Measurements from ENCODE around the gene SMAD7. TPM values are rescaled to one million over a fixed set of nuclear protein-coding genes. Genes with fewer than 3 reads are reported as not detected.

SMAD7 gene
- total RNA-seq, 2 experiments from 2014 or later = 244 to 254 TPM

DNA sequence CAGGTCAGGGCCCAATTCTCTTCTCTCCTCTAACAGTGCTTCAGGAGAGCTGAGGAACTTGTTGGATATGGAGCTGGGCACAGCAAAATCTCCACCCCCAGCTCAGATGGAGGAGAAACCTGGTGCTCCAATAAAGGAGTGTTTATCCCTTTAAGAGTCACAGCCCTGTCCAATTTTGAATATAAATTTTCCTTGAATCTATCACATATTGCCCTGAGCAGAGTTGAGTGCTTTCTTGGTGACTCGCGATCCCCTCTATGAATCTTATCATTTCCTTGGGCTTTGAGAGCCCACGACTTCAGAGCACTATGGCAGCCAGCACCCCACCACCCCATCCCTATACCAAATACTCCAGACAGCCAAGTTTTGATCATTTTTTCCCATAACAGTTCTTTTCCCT lies 34.4 kb upstream of the SMAD7 start:
- DNase-seq = no peak
- H3K4me3 Mint-ChIP-seq = no peak overlapping the region
- Histone ChIP-seq H3K27me3 (ENCODE audit: control insufficient read depth in 1 of 2, insufficient read depth in 2 of 2, low read length in 2 of 2) (no peaks in the 10 kb centered on the region), H3K4me3 (ENCODE audit: low read length) (no peak overlapping the region), H3K4me1 (ENCODE audit: insufficient read depth, low read length) (peaks cover 5% of the 10 kb centered on the region), H3K9me3 (ENCODE audit: control insufficient read depth in 1 of 2, insufficient read depth in 1 of 2, low read length in 2 of 2) (no peaks in the 10 kb centered on the region), H3K27ac (ENCODE audit: low read depth in 1 of 2, low read length in 2 of 2) (no peak overlapping the region), H3K36me3 (ENCODE audit: insufficient read depth, low read length) (no peaks in the 10 kb centered on the region)
- no peaks in the 10 kb centered on the region for H3K9me3 Mint-ChIP-seq
- ATAC-seq (ENCODE audit: poor library complexity) = no peak
- intact Hi-C loops (cut with DNase I, micrococcal nuclease) = no loop called here
- peaks cover 16% of the 10 kb centered on the region for H3K27me3 Mint-ChIP-seq
- CTCF ChIA-PET = no interaction called here
- TF ChIP-seq, protein P1, sequence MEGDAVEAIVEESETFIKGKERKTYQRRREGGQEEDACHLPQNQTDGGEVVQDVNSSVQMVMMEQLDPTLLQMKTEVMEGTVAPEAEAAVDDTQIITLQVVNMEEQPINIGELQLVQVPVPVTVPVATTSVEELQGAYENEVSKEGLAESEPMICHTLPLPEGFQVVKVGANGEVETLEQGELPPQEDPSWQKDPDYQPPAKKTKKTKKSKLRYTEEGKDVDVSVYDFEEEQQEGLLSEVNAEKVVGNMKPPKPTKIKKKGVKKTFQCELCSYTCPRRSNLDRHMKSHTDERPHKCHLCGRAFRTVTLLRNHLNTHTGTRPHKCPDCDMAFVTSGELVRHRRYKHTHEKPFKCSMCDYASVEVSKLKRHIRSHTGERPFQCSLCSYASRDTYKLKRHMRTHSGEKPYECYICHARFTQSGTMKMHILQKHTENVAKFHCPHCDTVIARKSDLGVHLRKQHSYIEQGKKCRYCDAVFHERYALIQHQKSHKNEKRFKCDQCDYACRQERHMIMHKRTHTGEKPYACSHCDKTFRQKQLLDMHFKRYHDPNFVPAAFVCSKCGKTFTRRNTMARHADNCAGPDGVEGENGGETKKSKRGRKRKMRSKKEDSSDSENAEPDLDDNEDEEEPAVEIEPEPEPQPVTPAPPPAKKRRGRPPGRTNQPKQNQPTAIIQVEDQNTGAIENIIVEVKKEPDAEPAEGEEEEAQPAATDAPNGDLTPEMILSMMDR (IDR thresholded peaks at IDR 0.05) = no peak
- H3K27ac Mint-ChIP-seq = no peak overlapping the region
- H3K4me1 Mint-ChIP-seq (ENCODE audit: low read depth) = peaks cover 8% of the 10 kb centered on the region
- POLR2A ChIA-PET = no interaction called here
- no peaks in the 10 kb centered on the region for H3K36me3 Mint-ChIP-seq (ENCODE audit: low read depth)

DNA sequence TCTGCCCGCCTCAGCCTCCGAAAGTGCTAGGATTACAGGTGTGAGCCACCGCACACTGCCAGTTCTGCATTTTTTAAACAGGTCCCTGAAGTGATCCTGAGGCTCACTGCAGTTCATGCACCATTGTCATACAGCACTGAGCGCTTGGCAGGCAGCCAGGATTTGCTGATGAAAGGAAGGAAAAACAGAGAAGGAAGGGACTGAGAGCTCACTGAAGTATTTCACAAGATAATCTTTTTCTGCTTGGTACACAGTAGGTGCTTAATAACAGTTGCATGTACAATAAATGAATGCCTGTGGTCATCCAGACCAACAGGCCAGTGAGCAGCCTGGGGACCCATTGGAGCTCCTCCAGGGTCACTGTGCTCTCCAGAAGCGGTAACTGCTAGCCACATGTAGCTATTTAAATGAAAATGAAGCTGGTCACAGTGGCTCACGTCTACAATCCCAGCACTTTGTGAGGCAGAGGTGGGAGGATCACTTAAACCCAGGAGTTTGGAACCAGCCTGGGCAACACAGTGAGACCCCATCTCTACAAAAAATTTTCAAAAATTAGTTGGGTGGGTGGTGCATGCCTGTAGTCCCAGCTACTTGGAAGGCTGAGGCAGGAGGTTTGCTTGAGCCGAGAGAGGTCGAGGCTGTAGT lies 33.1 kb upstream of the SMAD7 start:
- Histone ChIP-seq H3K36me3 (ENCODE audit: insufficient read depth, low read length) (no peaks in the 10 kb centered on the region), H3K9me3 (ENCODE audit: control insufficient read depth in 1 of 2, insufficient read depth in 1 of 2, low read length in 2 of 2) (no peaks in the 10 kb centered on the region), H3K4me1 (ENCODE audit: insufficient read depth, low read length) (peaks cover 5% of the 10 kb centered on the region), H3K27ac (ENCODE audit: low read depth in 1 of 2, low read length in 2 of 2) (no peak overlapping the region), H3K27me3 (ENCODE audit: control insufficient read depth in 1 of 2, insufficient read depth in 2 of 2, low read length in 2 of 2) (no peaks in the 10 kb centered on the region), H3K4me3 (ENCODE audit: low read length) (no peak overlapping the region)
- POLR2A ChIA-PET = interaction anchor here (0.9 to 2.0 kb wide), 2 partner anchors 13 to 15 kb away, joined by 3 to 5 read pairs; no protein-coding TSS in a partner anchor
- intact Hi-C loops (cut with DNase I, micrococcal nuclease) = no loop called here
- peaks cover 28% of the 10 kb centered on the region for H3K27me3 Mint-ChIP-seq
- H3K36me3 Mint-ChIP-seq (ENCODE audit: low read depth) = no peaks in the 10 kb centered on the region
- H3K4me1 Mint-ChIP-seq (ENCODE audit: low read depth) = peaks cover 13% of the 10 kb centered on the region
- no peak overlapping the region for H3K4me3 Mint-ChIP-seq
- CTCF ChIA-PET = interaction anchor here (0.7 to 1.2 kb wide), 2 partner anchors 13 to 141 kb away, joined by 3 to 5 read pairs; no protein-coding TSS in a partner anchor
- no peaks in the 10 kb centered on the region for H3K9me3 Mint-ChIP-seq
- TF ChIP-seq, protein P1 (IDR thresholded peaks at IDR 0.05) = no peak
- ATAC-seq (ENCODE audit: poor library complexity) (peak; percentile 39), DNase-seq (peak in 5 of 14 experiments; percentile 17 to 48 (median 39))
- no peak overlapping the region for H3K27ac Mint-ChIP-seq

DNA sequence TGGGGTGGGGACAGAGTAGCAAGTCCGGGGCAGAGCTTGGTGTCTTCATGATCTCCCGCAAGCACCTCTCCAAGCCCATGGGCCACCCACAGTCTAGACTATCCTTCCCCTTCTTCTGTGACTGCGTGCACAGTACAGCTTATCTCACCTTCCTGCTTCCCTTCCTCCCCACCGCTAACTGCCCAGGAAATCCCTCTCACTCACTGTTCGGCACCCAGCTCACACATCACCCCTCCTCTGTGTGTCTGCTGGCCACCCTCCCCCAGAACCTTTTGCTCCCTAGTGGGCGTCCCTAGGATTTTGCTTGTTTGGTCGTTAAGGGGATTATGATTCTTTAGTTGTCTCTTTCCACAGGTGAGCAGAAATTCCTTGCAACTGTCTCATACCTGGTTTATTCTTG lies 31.5 kb upstream of the SMAD7 start:
- POLR2A ChIA-PET = interaction anchor here (2.0 kb wide), 1 partner anchor 15 kb away, joined by 5 read pairs; no protein-coding TSS in a partner anchor
- ATAC-seq (ENCODE audit: poor library complexity) = peak; percentile 41

More for the DNA sequence above, 31.5 kb upstream of the SMAD7 start:
- TF ChIP-seq, protein P1 (IDR thresholded peaks at IDR 0.05) = no peak
- Mint-ChIP-seq H3K36me3 (ENCODE audit: low read depth) (no peaks in the 10 kb centered on the region), H3K9me3 (no peaks in the 10 kb centered on the region), H3K27me3 (peaks cover 41% of the 10 kb centered on the region), H3K27ac (no peak overlapping the region), H3K4me1 (ENCODE audit: low read depth) (peaks cover 13% of the 10 kb centered on the region), H3K4me3 (no peak overlapping the region)
- Histone ChIP-seq H3K4me1 (ENCODE audit: insufficient read depth, low read length) (peaks cover 7% of the 10 kb centered on the region), H3K4me3 (ENCODE audit: low read length) (no peak overlapping the region), H3K27ac (ENCODE audit: low read depth in 1 of 2, low read length in 2 of 2) (no peak overlapping the region), H3K9me3 (ENCODE audit: control insufficient read depth in 1 of 2, insufficient read depth in 1 of 2, low read length in 2 of 2) (no peaks in the 10 kb centered on the region), H3K36me3 (ENCODE audit: insufficient read depth, low read length) (no peaks in the 10 kb centered on the region), H3K27me3 (ENCODE audit: control insufficient read depth in 1 of 2, insufficient read depth in 2 of 2, low read length in 2 of 2) (peaks cover 0 to 1% of the 10 kb centered on the region in 2 experiments)
- DNase-seq = peak in 1 of 14 experiments; percentile 46
- intact Hi-C loops (cut with DNase I, micrococcal nuclease) = no loop called here
- CTCF ChIA-PET = interaction anchor here (1.1 kb wide), 1 partner anchor 10 kb away, joined by 3 read pairs; no protein-coding TSS in a partner anchor
